ENCODE measurements around the gene NR6A1.
"Not testable (repeated sequence)": the region's sequence is repeated elsewhere in the genome, so short reads cannot be mapped to it uniquely, and the experiment has no call there.

NR6A1 gene

DNA sequence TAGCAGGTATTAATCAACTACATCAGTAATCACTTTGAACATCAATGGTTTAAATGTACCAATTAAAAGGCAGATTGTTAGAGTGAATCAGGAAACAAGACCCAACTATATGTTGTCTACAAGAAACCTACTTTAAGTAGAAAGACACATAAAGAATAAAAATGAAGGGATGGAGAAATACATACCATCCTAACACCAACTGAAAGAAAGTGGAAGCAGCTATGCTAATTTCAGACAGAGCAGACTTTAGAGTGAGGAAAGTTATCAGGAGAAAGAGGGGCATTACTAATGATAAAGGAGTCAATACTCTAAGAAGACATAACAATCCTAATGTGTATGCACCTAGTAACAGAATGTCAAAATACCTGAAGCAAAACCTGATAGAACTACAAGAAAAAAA is 125.8 kb downstream of the NR6A1 start:
- DNase-seq: no peak

GRCh38 chr9:124639637-124640036 is 131.5 kb downstream of the NR6A1 start:
- DNase-seq: no peak

DNA sequence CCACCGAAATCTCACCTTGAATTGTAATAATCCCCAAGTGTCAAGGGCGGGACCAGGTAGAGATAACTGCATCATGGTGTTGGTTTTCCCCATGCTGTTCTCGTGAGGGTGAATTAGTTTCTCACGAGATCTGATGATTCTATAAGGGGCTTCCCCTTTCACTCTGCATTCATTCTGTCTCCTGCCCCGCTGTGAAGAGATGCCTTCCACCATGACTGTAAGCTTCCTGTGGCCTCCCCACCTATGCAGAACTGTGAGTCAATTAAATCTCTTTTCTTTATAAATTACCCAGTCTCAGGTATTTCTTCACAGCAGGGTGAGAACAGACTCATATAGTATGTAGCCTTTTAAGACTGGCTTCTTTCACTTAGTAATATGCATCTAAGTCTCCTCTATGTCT is 135.8 kb downstream of the NR6A1 start:
- DNase-seq: no peak

DNA sequence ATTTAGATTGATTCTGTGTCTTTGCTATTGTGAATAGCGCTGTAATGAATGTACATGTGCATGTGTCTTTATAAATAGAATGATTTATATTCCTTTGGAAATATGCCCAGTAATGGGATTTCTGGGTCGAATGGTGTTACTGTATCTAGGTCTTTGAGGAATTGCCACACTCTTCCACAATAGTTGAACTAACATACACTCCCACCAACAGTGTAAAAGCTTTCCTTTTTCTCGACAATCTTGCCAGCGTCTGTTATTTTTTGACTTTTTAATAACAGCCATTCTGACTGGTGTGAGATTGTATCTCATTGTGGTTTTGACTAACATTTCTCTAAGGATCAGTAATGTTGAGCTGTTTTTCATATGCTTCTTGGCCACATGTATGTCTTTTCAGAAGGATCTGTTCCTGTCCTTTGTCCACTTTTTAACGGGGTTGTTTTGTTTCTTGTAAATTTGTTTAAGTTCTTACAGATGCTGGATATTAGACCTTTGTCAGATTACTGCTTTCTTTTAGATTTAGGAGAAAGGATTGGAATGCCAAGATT is 139.0 kb downstream of the NR6A1 start:
- no peak for DNase-seq

GRCh38 chr9:124631326-124631725 is 139.8 kb downstream of the NR6A1 start:
- no peak for DNase-seq

GRCh38 chr9:124629600-124629999 is 141.5 kb downstream of the NR6A1 start:
- DNase-seq: no peak

DNA sequence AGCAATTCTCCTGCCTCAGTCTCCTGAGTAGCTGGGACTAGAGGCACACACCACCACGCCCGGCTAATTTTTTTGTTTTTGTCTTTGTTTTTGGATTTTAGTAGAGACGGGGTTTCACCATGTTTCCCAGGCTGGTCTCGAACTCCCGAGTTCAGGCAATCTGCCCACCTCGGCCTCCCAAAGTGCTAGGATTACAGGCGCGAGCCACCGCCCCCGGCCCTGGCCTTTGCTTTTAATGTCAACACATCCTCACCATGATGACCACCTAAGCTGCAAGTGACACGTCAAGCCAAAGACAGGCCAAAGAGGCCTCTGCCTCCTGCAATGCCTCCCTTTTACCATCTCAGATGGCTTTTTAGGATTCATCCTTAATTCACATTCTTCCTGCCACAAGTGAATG is 142.4 kb downstream of the NR6A1 start:
- DNase-seq: no peak

GRCh38 chr9:124626276-124626675 is 144.8 kb downstream of the NR6A1 start:
- DNase-seq: no peak

GRCh38 chr9:124625087-124625486 is 146.0 kb downstream of the NR6A1 start:
- DNase-seq: peak; percentile 12

DNA sequence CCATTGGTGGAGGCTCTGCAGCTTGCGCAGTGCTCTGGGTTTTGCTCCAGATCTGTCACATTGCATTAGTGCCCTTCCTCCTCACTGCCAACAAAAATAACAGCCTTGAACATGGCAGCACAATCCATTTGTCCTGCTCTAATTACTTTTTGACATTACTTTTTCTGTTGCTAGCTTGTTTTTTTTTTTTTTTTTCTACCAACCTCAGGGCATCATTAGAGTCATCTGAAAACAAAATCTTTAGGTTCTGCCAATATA is 146.4 kb downstream of the NR6A1 start:
- DNase-seq: no peak

GRCh38 chr9:124623966-124624734 is 147.0 kb downstream of the NR6A1 start:
- no peak for DNase-seq

DNA sequence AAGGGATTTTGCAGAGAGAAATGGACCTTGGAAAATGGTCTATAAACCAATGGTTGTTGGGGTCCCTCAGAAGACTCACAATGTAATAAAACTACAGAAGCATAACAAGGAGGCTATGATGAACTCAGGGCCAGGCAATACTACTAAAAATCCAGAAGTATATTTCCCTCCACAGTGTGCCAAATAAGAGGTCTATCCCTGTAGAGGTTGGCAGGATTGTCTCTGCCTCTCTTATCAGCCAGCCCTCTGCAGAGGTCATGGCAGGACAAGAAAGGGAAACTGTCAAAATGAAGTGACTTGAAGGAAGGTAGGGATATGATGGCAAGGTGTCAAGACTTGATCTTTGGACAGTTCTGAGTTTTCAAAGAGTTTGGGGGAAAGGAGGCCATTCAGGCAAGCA is 148.2 kb downstream of the NR6A1 start:
- no peak for DNase-seq

GRCh38 chr9:124621371-124622328 is 149.5 kb downstream of the NR6A1 start:
- no peak for DNase-seq

GRCh38 chr9:124618476-124618875 is 152.6 kb downstream of the NR6A1 start:
- no peak for DNase-seq

DNA sequence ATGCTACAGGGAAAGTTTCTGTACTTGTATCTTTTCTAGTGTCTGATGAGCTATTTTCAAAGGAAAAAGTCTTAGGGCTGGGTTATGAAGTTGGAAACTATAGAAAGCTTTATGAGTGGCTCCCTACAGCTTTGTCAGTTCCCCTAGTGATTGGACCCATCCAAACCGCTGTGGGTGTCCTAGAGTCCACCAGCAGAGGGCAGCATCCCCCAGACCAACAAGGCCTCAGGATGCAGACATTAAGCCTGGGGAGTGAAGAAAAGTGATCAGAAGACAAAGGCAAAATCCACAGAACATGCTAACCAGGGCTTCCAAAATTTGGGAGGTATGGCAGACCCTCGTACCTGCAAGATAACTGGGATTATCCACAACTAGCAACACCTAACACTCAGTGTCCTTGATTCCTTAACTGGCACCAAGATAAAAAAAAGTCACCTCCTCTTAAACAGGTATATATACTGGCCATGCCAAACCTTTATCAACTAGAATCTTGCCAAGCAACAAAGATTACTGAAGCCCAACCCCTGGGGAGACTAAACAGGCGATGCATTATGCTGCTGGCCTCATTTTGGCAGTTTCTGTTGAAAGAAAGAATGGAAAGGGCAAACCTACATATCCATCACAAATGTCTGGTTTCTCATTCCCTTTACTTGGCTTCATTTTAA is 153.5 kb downstream of the NR6A1 start:
- peak; percentile 72 for DNase-seq

DNA sequence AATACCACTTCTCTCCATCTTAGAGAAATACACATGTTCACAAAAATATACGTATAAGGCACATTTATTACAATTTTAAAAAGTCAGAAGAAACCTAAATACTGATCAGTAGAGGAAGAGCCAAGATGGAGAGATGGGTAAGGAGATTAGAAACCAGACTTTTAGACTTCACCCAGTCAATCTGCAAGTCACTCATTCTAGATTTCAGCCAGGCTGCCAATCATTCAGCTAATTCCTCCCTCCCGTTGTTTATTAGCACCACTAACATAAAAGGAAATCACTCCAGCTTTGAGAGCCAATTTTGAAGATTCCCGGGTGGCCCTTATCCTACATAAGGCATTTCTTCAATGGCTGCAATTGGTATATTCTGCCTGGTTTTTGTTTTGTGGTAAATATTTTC is 154.2 kb downstream of the NR6A1 start:
- DNase-seq: no peak

DNA sequence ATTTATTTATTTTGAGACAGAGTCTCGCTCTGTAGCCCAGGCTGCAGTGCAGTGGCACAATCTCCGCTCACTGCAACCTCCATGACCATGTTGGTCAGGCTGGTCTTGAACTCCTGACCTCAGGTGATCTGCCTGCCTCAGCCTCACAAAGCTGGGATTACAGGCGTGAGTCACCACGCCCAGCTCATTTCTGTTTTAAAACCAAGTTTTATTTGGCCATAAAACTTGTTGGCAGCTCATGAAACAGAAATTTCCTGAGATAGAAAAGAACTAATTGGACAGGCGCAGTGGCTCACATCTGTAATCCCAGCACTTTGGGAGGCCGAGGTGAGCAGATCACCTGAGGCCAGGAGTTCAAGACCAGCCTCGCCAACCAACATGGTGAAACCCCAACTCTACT is 155.3 kb downstream of the NR6A1 start:
- DNase-seq: not testable (repeated sequence)

DNA sequence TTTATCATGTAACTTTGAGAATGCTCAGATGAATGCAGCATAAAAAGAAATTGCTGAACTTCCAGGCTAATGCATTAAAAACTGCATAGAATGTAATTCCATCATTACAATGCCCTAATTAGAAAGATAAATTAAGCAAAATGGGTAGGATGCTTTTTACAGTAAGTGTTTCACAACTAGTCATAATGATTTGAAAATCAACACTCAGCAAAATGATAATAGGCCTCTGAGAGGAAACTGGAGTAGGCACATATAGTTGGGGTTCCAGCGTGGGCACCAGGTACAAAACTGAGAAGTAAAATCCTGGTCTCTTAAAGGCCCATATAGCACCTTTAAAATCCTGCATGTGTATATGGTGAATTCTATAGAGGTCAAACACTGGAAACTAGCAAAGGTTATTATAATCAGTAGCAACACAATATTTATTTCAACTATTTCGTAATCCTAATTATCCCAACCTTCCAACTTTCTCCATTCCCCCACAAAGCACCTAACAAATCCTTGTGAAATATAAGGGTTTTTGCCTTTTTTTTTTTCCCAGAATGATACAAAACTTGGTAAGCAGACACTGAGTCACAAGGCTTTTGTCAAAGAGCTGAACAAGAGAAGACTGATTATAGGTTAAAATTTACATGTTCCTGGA is 155.9 kb downstream of the NR6A1 start:
- no peak for DNase-seq

GRCh38 chr9:124613849-124614248 is 157.3 kb downstream of the NR6A1 start:
- DNase-seq: no peak

- no peak for DNase-seq
Measured at GRCh38 chr9:124611106-124611505, 160.0 kb downstream of the NR6A1 start.

DNA sequence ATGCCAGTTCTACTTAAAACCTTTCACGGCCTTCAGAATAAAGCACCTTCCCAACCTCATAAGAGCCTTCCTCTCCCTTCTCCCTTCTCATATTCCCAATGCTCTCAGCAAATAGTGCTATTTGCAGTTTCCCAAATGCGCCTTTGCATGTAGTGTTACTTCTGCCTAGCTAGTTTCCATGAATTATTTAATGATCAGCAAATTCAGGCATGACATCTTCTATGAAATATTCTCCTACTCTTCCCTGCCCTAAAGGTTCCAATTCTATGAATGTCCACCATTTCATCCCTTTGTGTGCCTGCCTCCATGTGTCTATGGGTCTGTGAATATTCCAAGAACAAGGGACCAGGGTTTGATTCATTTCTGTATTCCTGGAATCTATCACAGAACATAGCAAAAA is 165.1 kb downstream of the NR6A1 start:
- no peak for DNase-seq

GRCh38 chr9:124605258-124605657 is 165.9 kb downstream of the NR6A1 start:
- DNase-seq: no peak

- no peak for DNase-seq
Measured at GRCh38 chr9:124602632-124603031, 168.5 kb downstream of the NR6A1 start.

Data from activated CD4-positive, alpha-beta T cell treated with anti-CD3 and anti-CD28 coated beads, Interleukin-2, amount 50 U/mL, for 16 hours (primary cell).